Naive B cell (primary cell): Measurements from ENCODE around the gene KCNIP1. TPM values are rescaled to one million over a fixed set of nuclear protein-coding genes. Genes with fewer than 3 reads are reported as not detected.

ENCODE experiments used
- ATAC-seq, 2 donors: fragments of 150-1000 bp; cut with Tn5 transposase; 2 replicates each; pipeline ENCODE4 v1.10.0; 2021; ENCODE audit warnings: low read depth in 2 of 2, mild to moderate bottlenecking in 2 of 2, moderate library complexity in 2 of 2
- DNase-seq: peaks from one replicate; pipeline ENCODE4 v3.0.0; 2022
- H3K27ac Mint-ChIP-seq, 6 donors: one replicate each; pipeline ENCODE4 v1.8.0; 2020 to 2022; ENCODE audit warnings: mild to moderate bottlenecking in 6 of 6, mixed read lengths in 6 of 6, moderate library complexity in 5 of 6, inconsistent platforms in 2 of 6
- H3K27me3 Mint-ChIP-seq, 3 donors: one replicate each; pipeline ENCODE4 v1.8.0; 2021 to 2022; ENCODE audit warnings: mixed read lengths in 3 of 3, mild to moderate bottlenecking in 1 of 3
- H3K36me3 Mint-ChIP-seq, 2 donors: one replicate each; pipeline ENCODE4 v1.8.0; 2020 to 2022; ENCODE audit warnings: mixed read lengths in 2 of 2, inconsistent platforms in 1 of 2, mild to moderate bottlenecking in 1 of 2
- H3K4me1 Mint-ChIP-seq, 3 donors: one replicate each; pipeline ENCODE4 v1.8.0; 2020 to 2022; ENCODE audit warnings: mixed read lengths in 3 of 3, inconsistent platforms in 1 of 3, mild to moderate bottlenecking in 1 of 3, moderate library complexity in 1 of 3
- H3K4me3 Mint-ChIP-seq, 8 donors: one replicate each; pipeline ENCODE4 v1.8.0; 2020 to 2022; ENCODE audit warnings: mild to moderate bottlenecking in 8 of 8, mixed read lengths in 8 of 8, moderate library complexity in 8 of 8, inconsistent platforms in 2 of 8
- H3K9me3 Mint-ChIP-seq, 7 donors: one replicate each; pipeline ENCODE4 v1.8.0; 2020 to 2022; ENCODE audit warnings: mixed read lengths in 7 of 7, mild to moderate bottlenecking in 5 of 7, inconsistent platforms in 2 of 7, moderate library complexity in 1 of 7
- polyA plus RNA-seq, 6 donors: library from polyadenylated mRNA; unstranded; fragments of 300-500 nt; fragmentation: Illumina TruSeq; gene quantifications; one replicate each; pipeline ENCODE4 v1.2.3, GENCODE V29; 2021; ENCODE audit warnings: low read depth in 6 of 6

Gene KCNIP1
- polyA plus RNA-seq: not detected

DNA sequence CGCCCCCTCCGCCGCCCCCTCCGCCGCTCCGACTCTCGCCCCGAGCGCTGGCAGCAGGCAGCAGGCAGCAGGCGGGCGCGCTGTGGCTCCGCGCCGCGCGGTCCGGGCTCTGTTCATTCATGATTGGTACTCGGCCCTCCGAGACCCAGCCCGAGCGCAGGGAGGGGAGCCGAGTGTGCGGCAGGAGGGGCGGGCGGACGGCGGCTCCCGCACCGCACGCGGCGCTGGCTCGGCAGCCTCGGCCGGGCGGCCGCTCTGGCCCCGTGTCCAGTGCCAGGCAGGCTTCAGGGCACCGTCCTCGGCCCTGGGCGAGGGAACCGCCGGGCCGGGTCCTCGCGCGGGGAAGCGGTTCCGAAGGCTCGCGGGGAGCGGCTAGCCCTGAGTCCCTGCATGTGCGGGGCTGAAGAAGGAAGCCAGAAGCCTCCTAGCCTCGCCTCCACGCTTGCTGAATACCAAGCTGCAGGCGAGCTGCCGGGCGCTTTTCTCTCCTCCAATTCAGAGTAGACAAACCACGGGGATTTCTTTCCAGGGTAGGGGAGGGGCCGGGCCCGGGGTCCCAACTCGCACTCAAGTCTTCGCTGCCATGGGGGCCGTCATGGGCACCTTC is at the start of gene KCNIP1:
Gene KCNIP1 (plus strand): TSS at position 31 of the 607 bp plus-strand sequence.
- H3K9me3 Mint-ChIP-seq: peaks cover 0 to 9% (median 2%) of the 10 kb centered on the region in 7 donors
- ATAC-seq: no peak
- no peaks in the 10 kb centered on the region for H3K36me3 Mint-ChIP-seq
- H3K4me1 Mint-ChIP-seq: peaks cover 0 to 8% (median 0%) of the 10 kb centered on the region in 3 donors
- DNase-seq: no peak
- peak within 1 kb of the TSS in 1 of 8 donors; percentile 62 for H3K4me3 Mint-ChIP-seq
- peaks cover 17 to 81% (median 60%) of the 10 kb centered on the region in 3 donors for H3K27me3 Mint-ChIP-seq
- peak within 1 kb of the TSS in 3 of 6 donors; percentile 26 to 81 (median 33) for H3K27ac Mint-ChIP-seq

GRCh38 chr5:170463426-170463825 is 40.4 kb upstream of the KCNIP1 start:
- no peaks in the 10 kb centered on the region for H3K36me3 Mint-ChIP-seq
- DNase-seq (no peak), ATAC-seq (no peak)
- no peak overlapping the region for H3K4me3 Mint-ChIP-seq
- H3K4me1 Mint-ChIP-seq: no peaks in the 10 kb centered on the region
- H3K27ac Mint-ChIP-seq: no peak overlapping the region
- H3K27me3 Mint-ChIP-seq: peaks cover 0 to 11% (median 0%) of the 10 kb centered on the region in 3 donors
- peaks cover 6 to 20% (median 15%) of the 10 kb centered on the region in 7 donors for H3K9me3 Mint-ChIP-seq

DNA sequence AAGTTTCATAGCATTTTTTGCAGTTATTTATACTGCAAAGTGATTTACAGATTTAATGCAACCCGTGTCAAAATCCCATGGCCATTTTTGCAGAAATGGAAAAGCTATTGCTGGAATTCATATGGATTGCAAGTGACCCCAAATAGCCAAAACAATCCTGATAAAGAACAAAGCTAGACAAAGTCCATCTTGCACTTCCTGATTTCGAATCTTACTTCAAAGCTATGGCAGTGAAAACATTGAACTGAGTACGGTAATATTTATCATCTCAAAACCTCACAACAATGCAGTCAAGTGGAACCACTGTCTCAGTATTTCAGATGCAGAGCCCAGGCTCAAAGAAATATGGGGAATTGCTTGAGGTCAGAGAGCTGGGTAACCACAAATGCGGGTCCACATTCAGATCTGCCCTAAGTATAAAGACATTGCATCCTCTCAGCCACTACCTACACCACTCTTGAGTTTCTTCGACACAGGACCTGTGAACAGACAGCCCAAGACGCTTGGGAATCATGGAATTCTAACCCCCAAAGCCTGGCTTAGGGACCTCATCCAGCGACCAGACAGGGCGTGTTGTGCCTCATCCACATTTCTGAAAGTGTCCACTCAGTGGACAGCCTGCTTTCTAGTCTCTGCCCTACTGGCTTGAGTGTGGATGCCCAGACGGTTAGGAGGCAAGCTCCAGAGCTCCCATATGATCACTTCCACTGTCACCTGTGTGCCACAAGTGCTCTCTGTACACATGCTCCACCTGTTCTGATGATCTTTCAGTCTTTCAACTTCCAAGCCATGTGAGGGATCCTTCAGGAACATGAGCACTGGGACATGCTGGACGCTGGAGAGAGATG is 39.3 kb upstream of the KCNIP1 start:
- ATAC-seq (no peak), DNase-seq (no peak)
- Mint-ChIP-seq H3K4me3 (no peak overlapping the region), H3K4me1 (no peaks in the 10 kb centered on the region), H3K27me3 (peaks cover 0 to 9% (median 0%) of the 10 kb centered on the region in 3 donors), H3K36me3 (no peaks in the 10 kb centered on the region), H3K9me3 (peaks cover 5 to 18% (median 13%) of the 10 kb centered on the region in 7 donors), H3K27ac (no peak overlapping the region)

DNA sequence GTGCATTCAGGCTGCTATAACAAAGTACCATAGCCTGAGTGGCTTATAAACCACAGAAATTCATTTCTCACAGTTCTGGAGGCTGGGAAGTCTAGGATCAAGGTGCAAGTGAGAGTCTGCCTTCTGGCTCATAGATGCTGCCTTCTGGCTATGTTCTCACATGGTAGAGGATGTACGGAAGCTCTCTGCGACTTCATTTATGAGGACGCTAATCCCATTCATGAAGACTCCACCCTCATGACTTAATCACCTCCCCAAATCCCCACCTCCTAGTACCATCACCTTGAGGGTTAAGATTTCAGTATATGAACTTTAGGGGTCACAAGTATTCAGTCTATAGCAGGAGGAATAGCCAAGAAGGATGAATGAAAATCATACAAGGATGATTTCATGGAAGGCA is 37.3 kb upstream of the KCNIP1 start:
- ATAC-seq (no peak), DNase-seq (no peak)
- H3K4me3 Mint-ChIP-seq: no peak overlapping the region
- peaks cover 0 to 6% (median 0%) of the 10 kb centered on the region in 7 donors for H3K9me3 Mint-ChIP-seq
- H3K36me3 Mint-ChIP-seq: no peaks in the 10 kb centered on the region
- H3K27me3 Mint-ChIP-seq: peaks cover 0 to 6% (median 0%) of the 10 kb centered on the region in 3 donors
- no peaks in the 10 kb centered on the region for H3K4me1 Mint-ChIP-seq
- no peak overlapping the region for H3K27ac Mint-ChIP-seq

DNA sequence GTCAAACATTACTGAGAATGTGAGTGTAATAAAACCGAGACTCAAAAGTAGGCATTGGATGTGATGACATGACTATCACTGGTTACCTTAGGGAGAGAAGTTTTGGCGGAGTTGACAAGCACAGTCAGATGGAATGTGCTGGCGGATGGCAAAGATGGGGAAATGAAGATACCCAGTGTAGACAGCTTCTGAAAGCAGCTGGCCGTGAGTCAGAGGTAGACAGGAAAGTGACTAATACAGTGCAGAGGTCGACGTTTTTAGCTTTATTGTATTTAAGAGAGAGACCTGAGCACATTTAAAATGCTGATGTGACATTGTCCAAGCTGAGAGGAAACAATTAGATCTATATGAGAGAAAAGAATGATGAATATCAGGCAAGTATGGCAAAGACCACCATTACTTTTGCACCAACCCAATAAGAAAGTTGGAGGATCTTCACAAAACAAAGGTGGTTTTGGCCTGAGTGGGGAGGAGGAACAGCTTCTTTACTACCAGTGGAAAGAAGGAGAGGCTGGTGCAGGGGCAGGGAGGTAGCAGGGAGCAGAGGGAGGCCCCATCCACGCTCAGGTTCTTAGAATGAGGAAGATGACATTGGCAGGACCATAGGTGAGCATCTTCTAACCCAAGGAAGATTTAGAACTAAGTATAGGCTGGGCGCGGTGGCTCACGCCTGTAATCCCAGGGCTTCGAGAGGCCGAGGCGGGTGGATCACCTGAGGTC is 36.7 kb upstream of the KCNIP1 start:
- Mint-ChIP-seq H3K36me3 (no peaks in the 10 kb centered on the region), H3K9me3 (peaks cover 0 to 2% (median 0%) of the 10 kb centered on the region in 7 donors), H3K4me1 (no peaks in the 10 kb centered on the region), H3K27me3 (peaks cover 0 to 6% (median 0%) of the 10 kb centered on the region in 3 donors), H3K27ac (no peak overlapping the region), H3K4me3 (no peak overlapping the region)
- ATAC-seq: no peak
- no peak for DNase-seq

GRCh38 chr5:170468633-170469285 is 35.1 kb upstream of the KCNIP1 start:
- no peak overlapping the region for H3K27ac Mint-ChIP-seq
- H3K36me3 Mint-ChIP-seq: no peaks in the 10 kb centered on the region
- ATAC-seq (no peak), DNase-seq (no peak)
- no peak overlapping the region for H3K4me3 Mint-ChIP-seq
- no peaks in the 10 kb centered on the region for H3K4me1 Mint-ChIP-seq
- no peaks in the 10 kb centered on the region for H3K9me3 Mint-ChIP-seq
- H3K27me3 Mint-ChIP-seq: peaks cover 0 to 6% (median 0%) of the 10 kb centered on the region in 3 donors

GRCh38 chr5:170469414-170469813 is 34.4 kb upstream of the KCNIP1 start:
- ATAC-seq (no peak), DNase-seq (no peak)
- Mint-ChIP-seq H3K27me3 (peaks cover 0 to 6% (median 0%) of the 10 kb centered on the region in 3 donors), H3K4me1 (no peaks in the 10 kb centered on the region), H3K36me3 (no peaks in the 10 kb centered on the region), H3K27ac (no peak overlapping the region), H3K4me3 (no peak overlapping the region), H3K9me3 (peaks cover 0 to 1% (median under 1%) of the 10 kb centered on the region in 7 donors)

DNA sequence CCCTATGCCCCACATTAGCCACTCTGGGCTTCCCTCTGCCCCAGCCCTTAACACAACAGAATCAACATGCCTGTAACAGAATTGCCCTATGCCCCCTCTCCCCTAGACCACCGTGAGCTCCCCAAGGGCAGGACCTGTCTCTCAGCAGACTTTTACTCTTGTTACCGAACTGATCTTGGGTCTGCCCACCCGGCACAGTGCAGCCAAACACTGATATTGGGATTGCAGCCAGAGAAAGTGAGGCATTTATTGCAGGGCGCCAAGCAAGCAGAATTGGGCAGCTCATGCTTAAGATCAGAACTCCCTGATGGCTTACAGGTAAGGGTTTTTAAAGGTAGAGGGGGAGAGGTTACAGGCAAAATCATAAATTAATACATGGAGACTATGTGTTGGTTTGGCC is 33.5 kb upstream of the KCNIP1 start:
- Mint-ChIP-seq H3K4me1 (peaks cover 1 to 3% (median 2%) of the 10 kb centered on the region in 3 donors), H3K9me3 (peaks cover 0 to 9% (median 4%) of the 10 kb centered on the region in 7 donors), H3K27me3 (peaks cover 0 to 6% (median 0%) of the 10 kb centered on the region in 3 donors), H3K27ac (peak overlapping the region in 2 of 6 donors; percentile 36 to 38), H3K4me3 (no peak overlapping the region), H3K36me3 (no peaks in the 10 kb centered on the region)
- DNase-seq: no peak
- ATAC-seq: no peak

DNA sequence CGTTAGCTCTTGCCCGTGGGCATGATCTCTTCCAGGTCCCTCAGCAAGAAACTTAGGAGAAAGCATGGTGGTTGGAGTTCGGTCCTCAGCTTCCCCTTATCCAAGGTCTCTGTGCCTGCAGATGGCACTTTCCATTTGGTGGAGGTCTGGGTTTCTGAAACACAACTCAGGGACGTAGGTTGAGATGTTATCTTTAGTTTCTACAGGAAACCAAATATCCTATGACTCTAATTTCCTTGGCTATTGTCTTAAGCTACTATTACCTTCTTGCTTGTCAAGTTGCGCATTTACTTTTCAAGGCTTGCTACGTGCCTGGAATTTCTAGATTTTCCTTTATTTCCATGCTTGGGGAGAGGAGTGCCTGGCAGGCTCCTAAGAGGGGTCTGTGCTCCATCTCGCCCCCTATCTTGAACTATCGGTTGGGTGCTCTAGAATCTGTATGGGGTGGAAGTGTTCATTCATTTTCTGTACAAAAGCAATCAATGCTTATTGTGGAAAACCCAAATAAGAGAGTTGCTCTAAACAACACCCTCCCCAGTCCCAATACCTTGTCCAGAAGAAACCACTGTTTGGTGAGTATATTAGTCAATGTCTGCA is 32.9 kb upstream of the KCNIP1 start:
- Mint-ChIP-seq H3K4me3 (peak overlapping the region in 1 of 8 donors; percentile 6), H3K9me3 (peaks cover 0 to 11% (median 5%) of the 10 kb centered on the region in 7 donors), H3K27ac (peak overlapping the region in 1 of 6 donors; percentile 36), H3K4me1 (peaks cover 3 to 7% (median 6%) of the 10 kb centered on the region in 3 donors), H3K27me3 (peaks cover 0 to 6% (median 0%) of the 10 kb centered on the region in 3 donors), H3K36me3 (no peaks in the 10 kb centered on the region)
- ATAC-seq: no peak
- no peak for DNase-seq

DNA sequence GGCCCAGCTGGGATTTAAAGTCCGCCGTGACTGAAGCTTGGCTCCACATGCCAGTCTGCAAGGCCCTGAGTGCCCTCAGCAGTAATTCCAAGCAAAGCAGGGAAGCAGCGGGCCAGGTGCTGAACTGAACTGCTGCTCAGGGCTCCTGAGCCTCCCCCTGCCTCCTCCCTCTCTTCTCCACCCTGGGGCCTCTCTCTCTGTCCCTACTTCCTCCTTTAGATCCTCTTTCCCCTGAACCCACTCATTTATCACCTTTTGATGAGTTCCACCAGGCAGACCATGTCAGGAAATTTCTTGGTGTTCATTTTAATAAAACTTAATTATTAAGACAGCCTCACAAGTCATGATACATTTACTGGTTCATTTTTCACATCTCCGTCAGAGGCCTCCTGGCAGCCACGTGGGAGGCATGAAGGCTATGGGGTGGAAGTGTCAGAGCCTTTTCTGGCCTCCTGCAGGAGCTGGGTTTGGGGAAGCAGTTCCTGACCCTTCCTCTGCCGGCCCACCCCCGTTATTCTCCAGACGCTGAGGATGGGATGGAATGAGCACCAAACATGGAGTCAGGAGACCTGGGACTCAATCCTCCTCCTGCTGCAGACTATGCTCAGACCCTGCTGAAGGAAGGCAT is 32.2 kb upstream of the KCNIP1 start:
- Mint-ChIP-seq H3K27ac (no peak overlapping the region), H3K4me1 (peaks cover 3 to 7% (median 6%) of the 10 kb centered on the region in 3 donors), H3K27me3 (peaks cover 0 to 6% (median 0%) of the 10 kb centered on the region in 3 donors), H3K4me3 (no peak overlapping the region), H3K36me3 (no peaks in the 10 kb centered on the region), H3K9me3 (peaks cover 0 to 11% (median 5%) of the 10 kb centered on the region in 7 donors)
- ATAC-seq: no peak
- DNase-seq: no peak

DNA sequence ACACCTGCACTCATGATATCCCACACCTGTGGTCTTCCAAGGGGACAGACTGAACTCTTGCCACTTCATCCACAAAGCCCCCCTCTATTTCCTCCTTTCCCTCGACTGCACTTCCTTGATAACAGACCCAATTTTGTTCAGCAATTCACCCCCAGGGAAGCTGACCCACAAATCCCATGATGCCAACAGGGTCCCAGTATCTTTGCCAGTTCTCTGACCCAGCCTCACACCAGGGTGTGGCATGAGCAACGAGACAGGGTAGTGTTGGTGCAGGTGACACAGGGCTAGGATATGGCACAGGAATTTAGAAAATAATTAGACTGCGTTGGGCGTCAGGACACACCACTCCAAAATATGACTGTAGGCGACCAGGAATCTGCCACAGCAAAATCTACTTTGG is 30.2 kb upstream of the KCNIP1 start:
- Mint-ChIP-seq H3K27ac (no peak overlapping the region), H3K27me3 (peaks cover 0 to 6% (median 0%) of the 10 kb centered on the region in 3 donors), H3K4me1 (peaks cover 3 to 7% (median 6%) of the 10 kb centered on the region in 3 donors), H3K36me3 (no peaks in the 10 kb centered on the region), H3K9me3 (peaks cover 0 to 11% (median 5%) of the 10 kb centered on the region in 7 donors), H3K4me3 (no peak overlapping the region)
- DNase-seq (no peak), ATAC-seq (no peak)
